HepG2 (cell line): ENCODE measurements around the gene PCBP1. TPM values are rescaled to one million over a fixed set of nuclear protein-coding genes. Genes with fewer than 3 reads are reported as not detected.

Source experiments
- ATAC-seq: fragments of 200-7000 bp; cut with Tn5 transposase; 3 replicates; pipeline ENCODE4 v1.9.1; 2020; ENCODE audit warnings: mild to moderate bottlenecking, moderate library complexity
- BruUV-seq: library from RNA; stranded (reverse); fragments of 400-500 nt; replicated peaks from 2 replicates; lab custom pipeline; 2021; lab: Mats Ljungman, UMichigan
- CTCF ChIA-PET: fragments of 300-600 bp; formaldehyde crosslinking; extraction: SDS; loops from one replicate; lab custom pipeline; 2021; ENCODE audit warnings: low total read pairs, inconsistent platforms, low intra/inter-chr PET ratio; lab: Yijun Ruan, JAX
- POLR2A ChIA-PET: fragments of 350-600 bp; sonication (Branson Sonifier 250); formaldehyde crosslinking; loops from one replicate; lab custom pipeline; 2020; ENCODE audit warnings: antibody characterized with exemption, inconsistent platforms; lab: Yijun Ruan, JAX
- DNase-seq: peaks from one replicate; pipeline ENCODE4 v3.0.0-alpha.2; 2015; ENCODE audit warnings: low spot score
- FAIRE-seq: peaks from 3 replicates; lab custom pipeline; 2011; peaks lifted over from hg19 to GRCh38; lab: Jason Lieb, UNC
- H2AFZ ChIP-seq: one replicate; pipeline ENCODE4 v1.6.1; 2011; ENCODE audit warnings: low read length, inconsistent platforms
- H3K27ac ChIP-seq: fragments of 300-600 bp; 3 replicates; pipeline ENCODE4 v1.8.0; 2011; ENCODE audit warnings: mixed run types, mild to moderate bottlenecking, mixed read lengths, low read length, inconsistent platforms; ENCODE audit not compliant: insufficient read depth; ENCODE audit errors: extremely low read length
- H3K27me3 ChIP-seq, 2 experiments: fragments of 200-600 bp in 1 of 2; 2 replicates in 1 of 2; 3 replicates in 1 of 2; pipeline versions ENCODE4 v1.6.0 to v1.8.0; 2011; ENCODE audit warnings: low read length in 2 of 2, mild to moderate bottlenecking in 2 of 2, moderate library complexity in 2 of 2, inconsistent platforms in 1 of 2; ENCODE audit not compliant: insufficient read depth in 2 of 2, control insufficient read depth in 1 of 2
- H3K36me3 ChIP-seq, 2 experiments: fragments of 200-600 bp in 1 of 2; replicated peaks in 1 of 2; 2 replicates in 1 of 2; 3 replicates in 1 of 2; pipeline versions ENCODE4 v1.5.1 to v1.8.0; 2011; ENCODE audit warnings: low read length in 2 of 2, inconsistent platforms in 1 of 2; ENCODE audit not compliant: insufficient read depth in 2 of 2, control insufficient read depth in 1 of 2
- H3K4me1 ChIP-seq: 2 replicates; pipeline ENCODE4 v1.5.1; 2012; ENCODE audit warnings: low read length, inconsistent platforms; ENCODE audit not compliant: insufficient read depth
- H3K4me2 ChIP-seq: 2 replicates; pipeline ENCODE4 v1.6.0; 2011; ENCODE audit warnings: low read depth, low read length, inconsistent platforms
- H3K4me3 ChIP-seq, 3 experiments: fragments of 200-600 bp in 1 of 3; sonication (generic), shearing (Covaris generic) in 1 of 3; replicated peaks in 1 of 3; 2 replicates each; pipeline ENCODE4 v1.5.1; 2011 to 2016; ENCODE audit warnings: low read length in 3 of 3, inconsistent platforms in 2 of 3, low read depth in 2 of 3, mild to moderate bottlenecking in 2 of 3, control low read depth in 1 of 3, mixed read lengths in 1 of 3; ENCODE audit not compliant: insufficient read depth in 1 of 3
- H3K79me2 ChIP-seq: one replicate; pipeline ENCODE4 v1.6.1; 2011; ENCODE audit warnings: low read length, inconsistent platforms; ENCODE audit not compliant: insufficient read depth
- H3K9ac ChIP-seq: 2 replicates; pipeline ENCODE4 v1.6.0; 2011; ENCODE audit warnings: mild to moderate bottlenecking, low read depth, low read length, inconsistent platforms; ENCODE audit not compliant: insufficient read depth
- H3K9me3 ChIP-seq: 2 replicates; pipeline ENCODE4 v1.5.1; 2012; ENCODE audit warnings: mild to moderate bottlenecking, low read length
- H4K20me1 ChIP-seq: 2 replicates; pipeline ENCODE4 v1.6.0; 2011; ENCODE audit warnings: inconsistent platforms, mild to moderate bottlenecking, low read length, moderate library complexity; ENCODE audit not compliant: insufficient read depth
- AGO2 ChIP-seq: fragments of 200-400 bp; formaldehyde crosslinking; optimal IDR thresholded peaks from 2 replicates; pipeline ENCODE3; 2017; ENCODE audit warnings: mild to moderate bottlenecking, low read depth, low read length, moderate library complexity
- CBX5 ChIP-seq: sonication (generic); formaldehyde crosslinking; IDR thresholded peaks from 2 replicates; pipeline ENCODE4 v1.4.0; 2020; ENCODE audit warnings: missing genetic modification reagents, borderline replicate concordance
- EEA1 ChIP-seq: sonication (generic); formaldehyde crosslinking; IDR thresholded peaks from 2 replicates; pipeline ENCODE4 v1.5.1; 2020; ENCODE audit warnings: mild to moderate bottlenecking, missing genetic modification reagents, borderline replicate concordance
- GTF2F1 ChIP-seq: fragments of 150-350 bp; IDR thresholded peaks from 2 replicates; pipeline ENCODE4 v1.6.1; 2014; ENCODE audit warnings: low read length
- MAF1 ChIP-seq: sonication (generic); formaldehyde crosslinking; IDR thresholded peaks from 2 replicates; pipeline ENCODE4 v1.5.0; 2020; ENCODE audit warnings: missing genetic modification reagents, borderline replicate concordance
- MTF2 ChIP-seq: sonication (generic); formaldehyde crosslinking; IDR thresholded peaks from 2 replicates; pipeline ENCODE4 v1.5.0; 2020; ENCODE audit warnings: missing genetic modification reagents, borderline replicate concordance
- NFATC3 ChIP-seq: sonication (generic); formaldehyde crosslinking; IDR thresholded peaks from 2 replicates; pipeline ENCODE4 v1.5.1; 2020; ENCODE audit warnings: mild to moderate bottlenecking, missing genetic modification reagents
- PBX3 ChIP-seq: sonication (generic); formaldehyde crosslinking; IDR thresholded peaks from 2 replicates; pipeline ENCODE4 v1.8.1; 2023; ENCODE audit warnings: missing genetic modification reagents, inconsistent platforms, borderline replicate concordance
- RBM22 ChIP-seq: fragments of 200-400 bp; formaldehyde crosslinking; optimal IDR thresholded peaks from 2 replicates; pipeline ENCODE3; 2017; ENCODE audit warnings: mild to moderate bottlenecking, low read length, moderate library complexity
- REPIN1 ChIP-seq: sonication (generic); formaldehyde crosslinking; IDR thresholded peaks from 2 replicates; pipeline ENCODE4 v1.8.0; 2022; ENCODE audit warnings: missing genetic modification reagents, low read depth, mild to moderate bottlenecking, borderline replicate concordance
- ZFY ChIP-seq: sonication (generic); formaldehyde crosslinking; IDR thresholded peaks from 2 replicates; pipeline ENCODE4 v1.4.0; 2020; ENCODE audit warnings: missing genetic modification reagents
- ZFYVE20 ChIP-seq: sonication (generic); formaldehyde crosslinking; IDR thresholded peaks from 2 replicates; pipeline ENCODE4 v1.8.0; 2023; ENCODE audit warnings: low read depth, mild to moderate bottlenecking, moderate library complexity, missing genetic modification reagents, borderline replicate concordance
- ZNF160 ChIP-seq: sonication (generic); formaldehyde crosslinking; IDR thresholded peaks from 2 replicates; pipeline ENCODE4 v1.8.0; 2022; ENCODE audit warnings: mild to moderate bottlenecking, inconsistent platforms, missing genetic modification reagents
- ZNF17 ChIP-seq: sonication (generic); formaldehyde crosslinking; IDR thresholded peaks from 2 replicates; pipeline ENCODE4 v1.5.0; 2020; ENCODE audit warnings: mild to moderate bottlenecking, missing genetic modification reagents
- ZNF468 ChIP-seq: sonication (generic); formaldehyde crosslinking; IDR thresholded peaks from 2 replicates; pipeline ENCODE4 v1.8.0; 2022; ENCODE audit warnings: mild to moderate bottlenecking, moderate library complexity, missing genetic modification reagents
- ZNF660 ChIP-seq: sonication (generic); formaldehyde crosslinking; IDR thresholded peaks from 2 replicates; pipeline ENCODE4 v1.5.1; 2020; ENCODE audit warnings: mild to moderate bottlenecking, low read depth, missing genetic modification reagents, borderline replicate concordance
- ZNF737 ChIP-seq: sonication (generic); formaldehyde crosslinking; IDR thresholded peaks from 2 replicates; pipeline ENCODE4 v1.5.0; 2020; ENCODE audit warnings: missing genetic modification reagents, mild to moderate bottlenecking, borderline replicate concordance
- WGBS: methylation state at CpG from one replicate; pipeline ENCODE4 v1.1.6; 2017; ENCODE audit warnings: low lambda C conversion rate; 5-methylcytosine and 5-hydroxymethylcytosine counted together
- in situ Hi-C: cut with HindIII; loops from 2 replicates; pipeline ENCODE4 v1.10.0; 2017; ENCODE audit warnings: low pct_unique_long_range_greater_than_20kb; ENCODE audit not compliant: extremely low pct_ligation_motif_present
- intact Hi-C: fragments of 100-400 bp; cut with micrococcal nuclease; formaldehyde crosslinking; loops from one replicate; pipeline ENCODE4 v1.10.0; 2022; ENCODE audit not compliant: unreplicated experiment
- polyA plus RNA-seq, 8 experiments: library from polyadenylated mRNA; depleted of rRNA in 3 of 8; stranded (reverse) in 7 of 8; unstranded in 1 of 8; fragments of >200 nt; fragmentation: Illumina TruSeq in 4 of 8; extraction: Trizol in 4 of 8; gene quantifications; 2 replicates each; pipeline versions ENCODE4 v1.2.1 to v1.2.3, GENCODE V29; 2011 to 2016; ENCODE audit warnings: low read depth in 4 of 8, missing spikeins in 1 of 8, mixed read lengths in 1 of 8; ENCODE audit not compliant: insufficient read depth in 1 of 8
- total RNA-seq, 5 experiments: library from RNA; depleted of rRNA; stranded (reverse); fragments of >200 nt; fragmentation: Illumina TruSeq; extraction: Trizol; gene quantifications; 2 replicates each; pipeline ENCODE4 v1.2.3, GENCODE V29; 2016; ENCODE audit warnings: low read depth in 1 of 5
- TF ChIP-seq, protein P1 (sequence below): IDR thresholded peaks from 2 replicates; pipeline ENCODE4 v1.6.1; 2016; ENCODE audit warnings: low read depth, control low read depth

PCBP1 gene
- total and polyA plus RNA-seq, 2 of the 13 experiments (the other 11 are each of a cell fraction or from before 2014, with no cell fraction given), result 32.0 to 137 TPM

GRCh38 chr2:70061317-70061716 is 26.0 kb upstream of the PCBP1 start:
- no peaks in the 10 kb centered on the region for H3K9me3 ChIP-seq
- ATAC-seq (no peak), DNase-seq (no peak), FAIRE-seq (no peak)
- H3K9ac ChIP-seq, result no peak overlapping the region
- no peaks in the 10 kb centered on the region for H3K79me2 ChIP-seq
- in situ Hi-C loops (no loop called here), intact Hi-C loops (no loop called here)
- no peak overlapping the region for H2AFZ ChIP-seq
- ChIA-PET POLR2A (interaction anchor here (1.3 to 5.5 kb wide), 3 partner anchors 9 to 147 kb away, joined by 3 to 24 read pairs (median 4); partner anchors contain the start of gene MXD1), CTCF (interaction anchor here (1.5 kb wide), 1 partner anchor 150 kb away, joined by 3 read pairs; no protein-coding TSS in a partner anchor)
- no peaks in the 10 kb centered on the region for H3K27me3 ChIP-seq
- H3K4me3 ChIP-seq, result no peak overlapping the region
- H3K27ac ChIP-seq, result no peak overlapping the region
- no TSS peak for BruUV-seq
- WGBS, result 94% methylated on average over 2 of the region's 2 CpGs
- H4K20me1 ChIP-seq, result no peaks in the 10 kb centered on the region
- H3K4me2 ChIP-seq, result no peak overlapping the region
- H3K4me1 ChIP-seq, result no peaks in the 10 kb centered on the region
- no peak for TF ChIP-seq GTF2F1
- TF ChIP-seq ZNF737 (CRISPR knock-in tag), result no peak
- TF ChIP-seq ZFY, result no peak
- no peak for TF ChIP-seq ZNF17 (CRISPR knock-in tag)
- TF ChIP-seq REPIN1 (CRISPR knock-in tag), result no peak
- no peak for TF ChIP-seq EEA1 (CRISPR knock-in tag)
- no peak for TF ChIP-seq ZNF660 (CRISPR knock-in tag)
- no peak for TF ChIP-seq ZFYVE20
- no peak for TF ChIP-seq ZNF468 (CRISPR knock-in tag)
- no peak for TF ChIP-seq MAF1 (CRISPR knock-in tag)
- TF ChIP-seq NFATC3 (CRISPR knock-in tag), result no peak
- TF ChIP-seq PBX3 (CRISPR knock-in tag), result no peak
- TF ChIP-seq AGO2, result no peak
- no peak for TF ChIP-seq CBX5 (CRISPR knock-in tag)
- no peak for TF ChIP-seq MTF2 (CRISPR knock-in tag)
- TF ChIP-seq, protein P1, sequence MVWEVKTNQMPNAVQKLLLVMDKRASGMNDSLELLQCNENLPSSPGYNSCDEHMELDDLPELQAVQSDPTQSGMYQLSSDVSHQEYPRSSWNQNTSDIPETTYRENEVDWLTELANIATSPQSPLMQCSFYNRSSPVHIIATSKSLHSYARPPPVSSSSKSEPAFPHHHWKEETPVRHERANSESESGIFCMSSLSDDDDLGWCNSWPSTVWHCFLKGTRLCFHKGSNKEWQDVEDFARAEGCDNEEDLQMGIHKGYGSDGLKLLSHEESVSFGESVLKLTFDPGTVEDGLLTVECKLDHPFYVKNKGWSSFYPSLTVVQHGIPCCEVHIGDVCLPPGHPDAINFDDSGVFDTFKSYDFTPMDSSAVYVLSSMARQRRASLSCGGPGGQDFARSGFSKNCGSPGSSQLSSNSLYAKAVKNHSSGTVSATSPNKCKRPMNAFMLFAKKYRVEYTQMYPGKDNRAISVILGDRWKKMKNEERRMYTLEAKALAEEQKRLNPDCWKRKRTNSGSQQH (CRISPR knock-in tag), result no peak
- no peak for TF ChIP-seq ZNF160 (CRISPR knock-in tag)
- no peak for TF ChIP-seq RBM22
- TF ChIP-seq, all 625 proteins: peak for 0
- H3K36me3 ChIP-seq, result peaks cover 28 to 65% of the 10 kb centered on the region in 2 experiments
